ENCODE results near the gene PPM1N. TPM values are rescaled to one million over a fixed set of nuclear protein-coding genes. Genes with fewer than 3 reads are reported as not detected.
A peak's percentile ranks its signal among the peaks of the same experiment; 100 is the strongest.

PPM1N gene
- total and polyA plus RNA-seq, 2 of the 13 experiments (the other 11 are each of a cell fraction or from before 2014, with no cell fraction given): 0.31 to 1.8 TPM

- TF ChIP-seq NR2F1 (CRISPR knock-in tag; IDR thresholded peaks at IDR 0.05) (no peak), ZNF691 (CRISPR knock-in tag; IDR thresholded peaks at IDR 0.05; ENCODE audit: borderline replicate concordance, low read depth) (no peak), GZF1 (CRISPR knock-in tag; IDR thresholded peaks at IDR 0.05) (no peak), NFYB (CRISPR knock-in tag; IDR thresholded peaks at IDR 0.05) (no peak), ZNF562 (CRISPR knock-in tag; IDR thresholded peaks at IDR 0.05; ENCODE audit: borderline replicate concordance) (no peak), ZNF891 (CRISPR knock-in tag; IDR thresholded peaks at IDR 0.05) (no peak), IKZF1 (IDR thresholded peaks at IDR 0.05) (no peak), POLR2AphosphoS5 (IDR thresholded peaks at IDR 0.05; ENCODE audit: low read depth, low read length) (peak; percentile 72), RFX1 (IDR thresholded peaks at IDR 0.05) (peak; percentile 29; the same call in 1 of the 2 replicates), FOSL1 (CRISPR knock-in tag; IDR thresholded peaks at IDR 0.05; ENCODE audit: borderline replicate concordance) (no peak), TBL1XR1 (IDR thresholded peaks at IDR 0.05; ENCODE audit: borderline replicate concordance, low read length, partially characterized antibody) (no peak), ZNF432 (CRISPR knock-in tag; IDR thresholded peaks at IDR 0.05; ENCODE audit: borderline replicate concordance) (no peak), HOXA9 (CRISPR knock-in tag; IDR thresholded peaks at IDR 0.05; ENCODE audit: borderline replicate concordance) (no peak), ETV6 (CRISPR knock-in tag; conservative IDR thresholded peaks at IDR 0.05) (no peak; the same call in 1 of the 2 replicates), ZKSCAN5 (CRISPR knock-in tag; IDR thresholded peaks at IDR 0.05) (no peak), ZNF335 (CRISPR knock-in tag; IDR thresholded peaks at IDR 0.05) (no peak), NBN (conservative IDR thresholded peaks at IDR 0.05) (no peak), ZNF607 (CRISPR knock-in tag; IDR thresholded peaks at IDR 0.05; ENCODE audit: borderline replicate concordance) (no peak), SATB2 (CRISPR knock-in tag; IDR thresholded peaks at IDR 0.05) (no peak), MED1 (CRISPR knock-in tag; IDR thresholded peaks at IDR 0.05) (no peak), KDM4B (CRISPR knock-in tag; IDR thresholded peaks at IDR 0.05) (no peak), RFXAP (CRISPR knock-in tag; IDR thresholded peaks at IDR 0.05; ENCODE audit: borderline replicate concordance) (no peak), BATF2 (CRISPR knock-in tag; IDR thresholded peaks at IDR 0.05) (no peak), MLLT10 (CRISPR knock-in tag; IDR thresholded peaks at IDR 0.05) (no peak), ZNF383 (CRISPR knock-in tag; IDR thresholded peaks at IDR 0.05; ENCODE audit: borderline replicate concordance) (no peak)
- TF ChIP-seq, protein P1, sequence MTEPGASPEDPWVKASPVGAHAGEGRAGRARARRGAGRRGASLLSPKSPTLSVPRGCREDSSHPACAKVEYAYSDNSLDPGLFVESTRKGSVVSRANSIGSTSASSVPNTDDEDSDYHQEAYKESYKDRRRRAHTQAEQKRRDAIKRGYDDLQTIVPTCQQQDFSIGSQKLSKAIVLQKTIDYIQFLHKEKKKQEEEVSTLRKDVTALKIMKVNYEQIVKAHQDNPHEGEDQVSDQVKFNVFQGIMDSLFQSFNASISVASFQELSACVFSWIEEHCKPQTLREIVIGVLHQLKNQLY (CRISPR knock-in tag; IDR thresholded peaks at IDR 0.05): no peak
- TF ChIP-seq, protein P2, sequence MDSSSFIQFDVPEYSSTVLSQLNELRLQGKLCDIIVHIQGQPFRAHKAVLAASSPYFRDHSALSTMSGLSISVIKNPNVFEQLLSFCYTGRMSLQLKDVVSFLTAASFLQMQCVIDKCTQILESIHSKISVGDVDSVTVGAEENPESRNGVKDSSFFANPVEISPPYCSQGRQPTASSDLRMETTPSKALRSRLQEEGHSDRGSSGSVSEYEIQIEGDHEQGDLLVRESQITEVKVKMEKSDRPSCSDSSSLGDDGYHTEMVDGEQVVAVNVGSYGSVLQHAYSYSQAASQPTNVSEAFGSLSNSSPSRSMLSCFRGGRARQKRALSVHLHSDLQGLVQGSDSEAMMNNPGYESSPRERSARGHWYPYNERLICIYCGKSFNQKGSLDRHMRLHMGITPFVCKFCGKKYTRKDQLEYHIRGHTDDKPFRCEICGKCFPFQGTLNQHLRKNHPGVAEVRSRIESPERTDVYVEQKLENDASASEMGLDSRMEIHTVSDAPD (CRISPR knock-in tag; IDR thresholded peaks at IDR 0.05): no peak
- TF ChIP-seq, protein P3, sequence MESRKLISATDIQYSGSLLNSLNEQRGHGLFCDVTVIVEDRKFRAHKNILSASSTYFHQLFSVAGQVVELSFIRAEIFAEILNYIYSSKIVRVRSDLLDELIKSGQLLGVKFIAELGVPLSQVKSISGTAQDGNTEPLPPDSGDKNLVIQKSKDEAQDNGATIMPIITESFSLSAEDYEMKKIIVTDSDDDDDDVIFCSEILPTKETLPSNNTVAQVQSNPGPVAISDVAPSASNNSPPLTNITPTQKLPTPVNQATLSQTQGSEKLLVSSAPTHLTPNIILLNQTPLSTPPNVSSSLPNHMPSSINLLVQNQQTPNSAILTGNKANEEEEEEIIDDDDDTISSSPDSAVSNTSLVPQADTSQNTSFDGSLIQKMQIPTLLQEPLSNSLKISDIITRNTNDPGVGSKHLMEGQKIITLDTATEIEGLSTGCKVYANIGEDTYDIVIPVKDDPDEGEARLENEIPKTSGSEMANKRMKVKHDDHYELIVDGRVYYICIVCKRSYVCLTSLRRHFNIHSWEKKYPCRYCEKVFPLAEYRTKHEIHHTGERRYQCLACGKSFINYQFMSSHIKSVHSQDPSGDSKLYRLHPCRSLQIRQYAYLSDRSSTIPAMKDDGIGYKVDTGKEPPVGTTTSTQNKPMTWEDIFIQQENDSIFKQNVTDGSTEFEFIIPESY (CRISPR knock-in tag; IDR thresholded peaks at IDR 0.05): 0 out of 2 replicates have a peak, but pooled peaks have one; percentile 10
Measured at GRCh38 chr19:45467456-45468158, 30.6 kb upstream of the PPM1N start, which contains the start of gene FOSB (continued).
